Measurements from ENCODE around the gene SCARF2.

DNA sequence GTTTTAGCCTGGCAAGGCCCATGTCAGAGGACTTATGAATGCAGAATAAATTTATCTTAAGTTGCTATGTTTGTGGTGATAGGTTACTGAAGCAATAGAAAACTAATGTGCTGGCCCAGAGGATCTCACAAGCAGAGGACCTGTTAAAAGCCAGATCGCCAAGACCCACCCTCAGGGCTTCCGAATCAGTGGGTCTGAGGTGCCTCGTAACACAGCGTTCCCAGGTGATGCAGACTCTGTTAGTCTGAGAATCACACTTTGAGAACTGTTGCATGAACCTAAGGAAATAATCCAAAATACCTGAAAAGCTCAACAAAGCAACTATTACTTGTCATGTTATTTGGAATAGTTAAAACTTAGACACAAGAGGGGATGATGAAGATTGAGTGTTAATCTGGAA, 6.7 kb upstream of the SCARF2 start:
- TF ChIP-seq, protein P1, sequence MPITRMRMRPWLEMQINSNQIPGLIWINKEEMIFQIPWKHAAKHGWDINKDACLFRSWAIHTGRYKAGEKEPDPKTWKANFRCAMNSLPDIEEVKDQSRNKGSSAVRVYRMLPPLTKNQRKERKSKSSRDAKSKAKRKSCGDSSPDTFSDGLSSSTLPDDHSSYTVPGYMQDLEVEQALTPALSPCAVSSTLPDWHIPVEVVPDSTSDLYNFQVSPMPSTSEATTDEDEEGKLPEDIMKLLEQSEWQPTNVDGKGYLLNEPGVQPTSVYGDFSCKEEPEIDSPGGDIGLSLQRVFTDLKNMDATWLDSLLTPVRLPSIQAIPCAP (CRISPR knock-in tag; IDR thresholded peaks at IDR 0.05) = no peak
- no peak for TF ChIP-seq TP53 (CRISPR knock-in tag; IDR thresholded peaks at IDR 0.05)
- TF ChIP-seq, protein P2, sequence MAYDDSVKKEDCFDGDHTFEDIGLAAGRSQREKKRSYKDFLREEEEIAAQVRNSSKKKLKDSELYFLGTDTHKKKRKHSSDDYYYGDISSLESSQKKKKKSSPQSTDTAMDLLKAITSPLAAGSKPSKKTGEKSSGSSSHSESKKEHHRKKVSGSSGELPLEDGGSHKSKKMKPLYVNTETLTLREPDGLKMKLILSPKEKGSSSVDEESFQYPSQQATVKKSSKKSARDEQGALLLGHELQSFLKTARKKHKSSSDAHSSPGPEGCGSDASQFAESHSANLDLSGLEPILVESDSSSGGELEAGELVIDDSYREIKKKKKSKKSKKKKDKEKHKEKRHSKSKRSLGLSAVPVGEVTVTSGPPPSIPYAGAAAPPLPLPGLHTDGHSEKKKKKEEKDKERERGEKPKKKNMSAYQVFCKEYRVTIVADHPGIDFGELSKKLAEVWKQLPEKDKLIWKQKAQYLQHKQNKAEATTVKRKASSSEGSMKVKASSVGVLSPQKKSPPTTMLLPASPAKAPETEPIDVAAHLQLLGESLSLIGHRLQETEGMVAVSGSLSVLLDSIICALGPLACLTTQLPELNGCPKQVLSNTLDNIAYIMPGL (CRISPR knock-in tag; IDR thresholded peaks at IDR 0.05) = no peak
- TF ChIP-seq, protein P3, sequence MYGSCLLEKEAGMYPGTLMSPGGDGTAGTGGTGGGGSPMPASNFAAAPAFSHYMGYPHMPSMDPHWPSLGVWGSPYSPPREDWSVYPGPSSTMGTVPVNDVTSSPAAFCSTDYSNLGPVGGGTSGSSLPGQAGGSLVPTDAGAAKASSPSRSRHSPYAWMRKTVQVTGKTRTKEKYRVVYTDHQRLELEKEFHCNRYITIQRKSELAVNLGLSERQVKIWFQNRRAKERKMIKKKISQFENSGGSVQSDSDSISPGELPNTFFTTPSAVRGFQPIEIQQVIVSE (CRISPR knock-in tag; IDR thresholded peaks at IDR 0.05; ENCODE audit: borderline replicate concordance) = no peak
- no peak for TF ChIP-seq TEAD4 (CRISPR knock-in tag; IDR thresholded peaks at IDR 0.05)
- no peak for TF ChIP-seq ELF4 (CRISPR knock-in tag; IDR thresholded peaks at IDR 0.05; ENCODE audit: low read depth)
- TF ChIP-seq, protein P4, sequence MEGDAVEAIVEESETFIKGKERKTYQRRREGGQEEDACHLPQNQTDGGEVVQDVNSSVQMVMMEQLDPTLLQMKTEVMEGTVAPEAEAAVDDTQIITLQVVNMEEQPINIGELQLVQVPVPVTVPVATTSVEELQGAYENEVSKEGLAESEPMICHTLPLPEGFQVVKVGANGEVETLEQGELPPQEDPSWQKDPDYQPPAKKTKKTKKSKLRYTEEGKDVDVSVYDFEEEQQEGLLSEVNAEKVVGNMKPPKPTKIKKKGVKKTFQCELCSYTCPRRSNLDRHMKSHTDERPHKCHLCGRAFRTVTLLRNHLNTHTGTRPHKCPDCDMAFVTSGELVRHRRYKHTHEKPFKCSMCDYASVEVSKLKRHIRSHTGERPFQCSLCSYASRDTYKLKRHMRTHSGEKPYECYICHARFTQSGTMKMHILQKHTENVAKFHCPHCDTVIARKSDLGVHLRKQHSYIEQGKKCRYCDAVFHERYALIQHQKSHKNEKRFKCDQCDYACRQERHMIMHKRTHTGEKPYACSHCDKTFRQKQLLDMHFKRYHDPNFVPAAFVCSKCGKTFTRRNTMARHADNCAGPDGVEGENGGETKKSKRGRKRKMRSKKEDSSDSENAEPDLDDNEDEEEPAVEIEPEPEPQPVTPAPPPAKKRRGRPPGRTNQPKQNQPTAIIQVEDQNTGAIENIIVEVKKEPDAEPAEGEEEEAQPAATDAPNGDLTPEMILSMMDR (IDR thresholded peaks at IDR 0.05) = no peak
- TF ChIP-seq, protein P5, sequence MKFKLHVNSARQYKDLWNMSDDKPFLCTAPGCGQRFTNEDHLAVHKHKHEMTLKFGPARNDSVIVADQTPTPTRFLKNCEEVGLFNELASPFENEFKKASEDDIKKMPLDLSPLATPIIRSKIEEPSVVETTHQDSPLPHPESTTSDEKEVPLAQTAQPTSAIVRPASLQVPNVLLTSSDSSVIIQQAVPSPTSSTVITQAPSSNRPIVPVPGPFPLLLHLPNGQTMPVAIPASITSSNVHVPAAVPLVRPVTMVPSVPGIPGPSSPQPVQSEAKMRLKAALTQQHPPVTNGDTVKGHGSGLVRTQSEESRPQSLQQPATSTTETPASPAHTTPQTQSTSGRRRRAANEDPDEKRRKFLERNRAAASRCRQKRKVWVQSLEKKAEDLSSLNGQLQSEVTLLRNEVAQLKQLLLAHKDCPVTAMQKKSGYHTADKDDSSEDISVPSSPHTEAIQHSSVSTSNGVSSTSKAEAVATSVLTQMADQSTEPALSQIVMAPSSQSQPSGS (CRISPR knock-in tag; IDR thresholded peaks at IDR 0.05; ENCODE audit: borderline replicate concordance, low read depth) = no peak
- TF ChIP-seq IRF2 (CRISPR knock-in tag; IDR thresholded peaks at IDR 0.05; ENCODE audit: borderline replicate concordance, low read depth) = no peak
- no peak for TF ChIP-seq ZNF121 (CRISPR knock-in tag; IDR thresholded peaks at IDR 0.05)

Data from WTC11 (cell line).